ENCODE data around the gene TNPO3. TPM values are rescaled to one million over a fixed set of nuclear protein-coding genes. Genes with fewer than 3 reads are reported as not detected.

TNPO3 gene
- total RNA-seq, 3 donors from 2014 or later (not counting 1 experiment from before 2014, with no cell fraction given): 33.9 to 41.1 (median 37.9) TPM

GRCh38 chr7:128954830-128955802 lies 99.8 kb downstream of the TNPO3 start:
- ATAC-seq (no peak), DNase-seq (no peak)
- Mint-ChIP-seq H3K27me3 (ENCODE audit: low read depth in 2 of 2) (no peaks in the 10 kb centered on the region), H3K9me3 (no peaks in the 10 kb centered on the region), H3K4me3 (no peak overlapping the region), H3K27ac (peak overlapping the region in 1 of 2 donors; percentile 10), H3K36me3 (peaks cover 7% of the 10 kb centered on the region), H3K4me1 (no peaks in the 10 kb centered on the region)
- H3K36me3 ChIP-seq (ENCODE audit: control insufficient read depth, insufficient read depth, low read length): peaks cover 67% of the 10 kb centered on the region
- peak overlapping the region; percentile 44 for H3K27ac ChIP-seq (ENCODE audit: low read length)
- H3K9me3 ChIP-seq (ENCODE audit: control insufficient read depth, insufficient read depth, low read length): no peaks in the 10 kb centered on the region
- H3K4me1 ChIP-seq (ENCODE audit: control insufficient read depth, insufficient read depth, low read length): no peaks in the 10 kb centered on the region
- WGBS (ENCODE audit: insufficient coverage): 69% methylated on average over 13 of the region's 15 CpGs
- intact Hi-C loops (cut with micrococcal nuclease): no loop called here
- H3K4me3 ChIP-seq (ENCODE audit: low read length): no peak overlapping the region
- no peaks in the 10 kb centered on the region for H3K27me3 ChIP-seq (ENCODE audit: control insufficient read depth, insufficient read depth, low read length)
- TF ChIP-seq, protein P1, sequence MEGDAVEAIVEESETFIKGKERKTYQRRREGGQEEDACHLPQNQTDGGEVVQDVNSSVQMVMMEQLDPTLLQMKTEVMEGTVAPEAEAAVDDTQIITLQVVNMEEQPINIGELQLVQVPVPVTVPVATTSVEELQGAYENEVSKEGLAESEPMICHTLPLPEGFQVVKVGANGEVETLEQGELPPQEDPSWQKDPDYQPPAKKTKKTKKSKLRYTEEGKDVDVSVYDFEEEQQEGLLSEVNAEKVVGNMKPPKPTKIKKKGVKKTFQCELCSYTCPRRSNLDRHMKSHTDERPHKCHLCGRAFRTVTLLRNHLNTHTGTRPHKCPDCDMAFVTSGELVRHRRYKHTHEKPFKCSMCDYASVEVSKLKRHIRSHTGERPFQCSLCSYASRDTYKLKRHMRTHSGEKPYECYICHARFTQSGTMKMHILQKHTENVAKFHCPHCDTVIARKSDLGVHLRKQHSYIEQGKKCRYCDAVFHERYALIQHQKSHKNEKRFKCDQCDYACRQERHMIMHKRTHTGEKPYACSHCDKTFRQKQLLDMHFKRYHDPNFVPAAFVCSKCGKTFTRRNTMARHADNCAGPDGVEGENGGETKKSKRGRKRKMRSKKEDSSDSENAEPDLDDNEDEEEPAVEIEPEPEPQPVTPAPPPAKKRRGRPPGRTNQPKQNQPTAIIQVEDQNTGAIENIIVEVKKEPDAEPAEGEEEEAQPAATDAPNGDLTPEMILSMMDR (IDR thresholded peaks at IDR 0.05): no peak

GRCh38 chr7:128954150-128954549 lies 100.8 kb downstream of the TNPO3 start:
- DNase-seq (no peak), ATAC-seq (no peak)
- H3K27ac ChIP-seq (ENCODE audit: low read length): no peak overlapping the region
- H3K4me3 ChIP-seq (ENCODE audit: low read length): no peak overlapping the region
- H3K9me3 ChIP-seq (ENCODE audit: control insufficient read depth, insufficient read depth, low read length): no peaks in the 10 kb centered on the region
- H3K4me1 ChIP-seq (ENCODE audit: control insufficient read depth, insufficient read depth, low read length): no peaks in the 10 kb centered on the region
- H3K9me3 Mint-ChIP-seq: no peaks in the 10 kb centered on the region
- TF ChIP-seq, protein P1 (IDR thresholded peaks at IDR 0.05): no peak
- WGBS (ENCODE audit: insufficient coverage): 92% methylated on average over 1 of the region's 2 CpGs
- H3K27me3 Mint-ChIP-seq (ENCODE audit: low read depth in 2 of 2): no peaks in the 10 kb centered on the region
- peaks cover 7% of the 10 kb centered on the region for H3K36me3 Mint-ChIP-seq
- intact Hi-C loops (cut with micrococcal nuclease): no loop called here
- H3K4me3 Mint-ChIP-seq: no peak overlapping the region
- no peak overlapping the region for H3K27ac Mint-ChIP-seq
- peaks cover 65% of the 10 kb centered on the region for H3K36me3 ChIP-seq (ENCODE audit: control insufficient read depth, insufficient read depth, low read length)
- H3K27me3 ChIP-seq (ENCODE audit: control insufficient read depth, insufficient read depth, low read length): no peaks in the 10 kb centered on the region
- no peaks in the 10 kb centered on the region for H3K4me1 Mint-ChIP-seq

- intact Hi-C loops (cut with micrococcal nuclease): no loop called here
- H3K9me3 Mint-ChIP-seq: no peaks in the 10 kb centered on the region
- H3K36me3 Mint-ChIP-seq: no peaks in the 10 kb centered on the region
- no peak for DNase-seq
- Histone ChIP-seq H3K4me1 (ENCODE audit: control insufficient read depth, insufficient read depth, low read length) (peaks cover 10% of the 10 kb centered on the region), H3K36me3 (ENCODE audit: control insufficient read depth, insufficient read depth, low read length) (peaks cover 60% of the 10 kb centered on the region), H3K27ac (ENCODE audit: low read length) (no peak overlapping the region), H3K27me3 (ENCODE audit: control insufficient read depth, insufficient read depth, low read length) (no peaks in the 10 kb centered on the region), H3K9me3 (ENCODE audit: control insufficient read depth, insufficient read depth, low read length) (no peaks in the 10 kb centered on the region), H3K4me3 (ENCODE audit: low read length) (no peak overlapping the region)
- no peak for ATAC-seq
- WGBS (ENCODE audit: insufficient coverage): 59% methylated on average over 5 of the region's 5 CpGs
- H3K27ac Mint-ChIP-seq: no peak overlapping the region
- H3K27me3 Mint-ChIP-seq (ENCODE audit: low read depth in 2 of 2): no peaks in the 10 kb centered on the region
- TF ChIP-seq, protein P1 (IDR thresholded peaks at IDR 0.05): no peak
- no peak overlapping the region for H3K4me3 Mint-ChIP-seq
- H3K4me1 Mint-ChIP-seq: peaks cover 0 to 6% of the 10 kb centered on the region in 2 donors
These were observed 103.6 kb downstream of the TNPO3 start for GRCh38 chr7:128951296-128951695.

Measured in natural killer cell (primary cell).